ENCODE results near the gene SLC5A2.

DNA sequence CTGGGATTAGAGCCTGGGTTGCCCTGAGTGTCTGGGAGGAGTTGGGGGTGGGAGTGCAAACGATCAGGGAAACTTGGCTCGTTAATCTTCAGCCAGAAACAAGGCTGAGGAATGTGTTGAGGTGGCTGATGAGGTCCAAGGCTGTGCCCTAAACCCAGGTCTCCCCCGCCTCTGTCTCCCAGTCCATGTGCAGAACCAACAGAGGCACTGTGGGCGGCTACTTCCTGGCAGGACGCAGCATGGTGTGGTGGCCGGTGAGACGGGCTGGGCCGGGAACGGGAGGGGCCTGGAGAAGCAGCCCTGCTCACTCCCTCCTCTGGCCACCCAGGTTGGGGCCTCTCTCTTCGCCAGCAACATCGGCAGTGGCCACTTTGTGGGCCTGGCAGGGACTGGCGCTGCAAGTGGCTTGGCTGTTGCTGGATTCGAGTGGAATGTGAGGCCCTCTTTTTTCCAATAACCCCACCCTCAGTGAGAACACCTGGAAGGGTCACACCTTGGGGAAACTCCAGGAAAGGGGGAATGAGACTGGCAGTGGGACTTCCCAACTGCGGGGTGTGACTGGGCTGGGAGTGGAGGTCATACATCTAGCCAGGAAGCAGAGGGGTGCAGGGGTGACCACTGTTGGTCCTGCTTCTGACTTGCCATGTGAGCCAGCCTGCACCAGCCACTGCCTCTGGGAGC is 1.7 kb downstream of the SLC5A2 start:
- TF ChIP-seq, protein P1, sequence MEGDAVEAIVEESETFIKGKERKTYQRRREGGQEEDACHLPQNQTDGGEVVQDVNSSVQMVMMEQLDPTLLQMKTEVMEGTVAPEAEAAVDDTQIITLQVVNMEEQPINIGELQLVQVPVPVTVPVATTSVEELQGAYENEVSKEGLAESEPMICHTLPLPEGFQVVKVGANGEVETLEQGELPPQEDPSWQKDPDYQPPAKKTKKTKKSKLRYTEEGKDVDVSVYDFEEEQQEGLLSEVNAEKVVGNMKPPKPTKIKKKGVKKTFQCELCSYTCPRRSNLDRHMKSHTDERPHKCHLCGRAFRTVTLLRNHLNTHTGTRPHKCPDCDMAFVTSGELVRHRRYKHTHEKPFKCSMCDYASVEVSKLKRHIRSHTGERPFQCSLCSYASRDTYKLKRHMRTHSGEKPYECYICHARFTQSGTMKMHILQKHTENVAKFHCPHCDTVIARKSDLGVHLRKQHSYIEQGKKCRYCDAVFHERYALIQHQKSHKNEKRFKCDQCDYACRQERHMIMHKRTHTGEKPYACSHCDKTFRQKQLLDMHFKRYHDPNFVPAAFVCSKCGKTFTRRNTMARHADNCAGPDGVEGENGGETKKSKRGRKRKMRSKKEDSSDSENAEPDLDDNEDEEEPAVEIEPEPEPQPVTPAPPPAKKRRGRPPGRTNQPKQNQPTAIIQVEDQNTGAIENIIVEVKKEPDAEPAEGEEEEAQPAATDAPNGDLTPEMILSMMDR (IDR thresholded peaks at IDR 0.05): no peak
- TF ChIP-seq POLR2AphosphoS5 (IDR thresholded peaks at IDR 0.05): no peak
